NCI-H2196 (cell line): Measurements from ENCODE around the gene GNB1L.
"Not testable (repeated sequence)": the region's sequence is repeated elsewhere in the genome, so short reads cannot be mapped to it uniquely, and the experiment has no call there.

ENCODE experiments used
- DNase-seq: peaks from one replicate; lab custom pipeline; 2025; ENCODE audit not compliant: unreplicated experiment; lab: John Stamatoyannopoulos, UW

The GNB1L gene

DNA sequence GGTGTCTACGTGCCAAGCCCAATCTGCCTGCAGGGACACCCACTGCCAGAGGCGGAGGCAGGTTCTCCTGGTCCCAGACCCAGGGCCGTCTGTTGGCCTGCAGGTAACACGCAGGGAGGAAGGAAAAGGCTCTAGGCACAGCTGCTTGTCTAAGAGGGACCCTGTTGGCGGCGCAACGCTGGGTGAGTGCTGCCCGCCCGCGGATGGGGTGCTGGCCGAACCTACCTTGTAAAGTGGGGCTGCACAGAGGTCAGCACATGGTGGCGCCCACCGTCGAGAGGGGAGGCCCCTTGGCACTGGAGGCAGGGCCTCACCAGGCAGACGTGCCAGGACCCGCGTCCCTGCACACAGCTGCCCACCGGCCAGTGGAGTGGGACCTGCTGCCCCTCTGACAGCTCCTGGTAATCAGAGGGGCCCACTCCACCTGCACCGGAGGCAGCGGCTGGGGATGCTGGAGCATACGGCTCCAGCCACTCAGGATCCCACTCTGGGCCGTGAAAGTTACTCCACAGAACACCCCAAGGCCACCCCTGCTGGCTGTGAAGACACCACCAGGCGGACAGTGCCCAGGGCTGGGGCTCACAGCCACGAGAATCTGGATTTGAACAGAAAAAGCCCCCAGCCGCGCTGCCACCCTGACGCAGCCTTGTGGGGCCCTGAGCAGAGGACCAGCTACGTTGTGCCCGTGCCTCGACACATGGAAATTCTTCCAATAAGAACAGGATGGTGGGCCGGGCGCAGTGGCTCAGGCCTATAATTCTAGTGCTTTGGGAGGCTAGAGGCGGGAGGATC lies 70.1 kb downstream of the GNB1L start:
- no peak for DNase-seq

DNA sequence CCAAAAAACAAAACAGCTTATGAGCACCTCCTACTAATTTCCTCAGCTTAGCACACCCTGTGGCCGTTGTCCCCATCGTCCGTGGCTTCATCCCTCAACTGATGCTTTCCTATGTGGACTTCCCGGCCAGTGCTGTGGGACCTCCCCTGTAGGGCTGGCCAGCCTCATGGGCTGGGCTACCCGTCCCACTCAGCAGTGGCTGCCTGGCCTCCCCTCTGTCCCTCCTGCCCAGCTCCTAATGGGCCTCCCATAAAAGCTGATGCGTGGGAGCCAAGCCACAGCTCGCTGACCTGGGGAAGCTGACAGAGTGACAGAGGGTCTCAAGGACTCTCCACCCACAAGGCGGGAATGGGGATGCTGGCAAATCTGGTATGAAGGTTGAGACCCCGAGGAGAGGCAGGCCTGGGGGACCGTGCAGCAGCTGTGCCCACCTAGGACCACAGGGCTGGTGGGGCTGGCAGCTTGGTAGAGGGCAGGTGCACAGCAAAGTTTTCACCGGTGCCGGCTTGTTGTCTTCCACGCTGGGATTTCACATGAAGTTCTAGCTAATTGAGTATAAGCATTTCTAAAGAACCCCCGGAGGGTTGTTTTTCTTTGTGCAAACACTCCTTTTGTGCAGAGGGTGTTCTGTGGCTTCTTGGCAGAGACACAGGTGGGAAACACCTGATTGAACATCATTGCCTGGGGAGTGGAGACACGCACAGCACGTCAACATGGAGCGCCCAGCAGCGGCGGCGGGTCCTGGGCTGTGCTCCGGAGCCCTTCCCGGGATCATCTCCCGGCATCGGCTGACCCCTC lies 70.9 kb downstream of the GNB1L start:
- DNase-seq: no peak

DNA sequence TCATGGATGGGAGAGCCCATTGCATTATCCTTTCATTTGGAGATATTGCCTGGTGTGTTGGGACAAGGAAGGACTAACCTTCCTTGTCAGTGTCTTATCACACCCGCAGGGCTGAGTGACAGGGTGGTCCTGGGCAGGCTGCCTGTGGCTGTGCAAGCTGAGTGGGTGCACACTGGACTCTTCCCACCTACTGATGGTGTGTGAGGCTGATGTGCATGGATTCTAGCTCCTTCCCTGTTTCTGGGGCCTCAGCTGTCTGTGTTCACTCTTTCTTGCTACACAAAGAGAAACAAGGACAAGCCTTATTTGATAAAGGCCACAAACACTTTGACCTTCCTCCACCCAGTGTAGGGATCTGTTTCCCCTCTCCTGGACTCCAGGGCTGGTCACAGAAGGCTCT lies 72.1 kb downstream of the GNB1L start:
- no peak for DNase-seq

DNA sequence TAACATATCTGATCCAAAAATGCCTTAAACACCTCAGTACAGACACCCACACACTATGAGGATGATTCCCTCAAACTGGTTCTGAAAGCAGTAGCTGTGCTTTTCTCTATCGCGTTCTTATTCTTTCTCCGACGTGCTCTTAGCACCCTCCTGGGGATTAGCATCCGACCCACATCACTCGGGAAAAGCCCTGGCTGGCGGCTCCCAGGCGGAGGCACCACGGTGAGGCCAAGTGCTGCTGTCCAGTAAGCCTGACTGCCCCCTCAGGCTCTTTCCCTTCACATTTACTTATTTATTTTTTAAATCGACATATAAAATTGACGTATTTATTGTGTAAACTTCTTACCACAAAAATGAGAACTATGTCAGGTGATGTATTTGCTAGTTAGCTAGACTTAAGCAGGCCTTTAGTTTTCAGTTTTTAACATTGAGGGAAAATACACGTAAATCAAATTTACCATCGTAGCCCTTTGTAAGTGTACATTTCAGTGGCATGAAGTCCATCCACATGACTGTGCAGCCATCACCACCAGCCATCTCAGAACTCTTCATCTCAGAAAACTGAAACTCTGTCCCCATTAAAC lies 74.9 kb downstream of the GNB1L start:
- no peak for DNase-seq

DNA sequence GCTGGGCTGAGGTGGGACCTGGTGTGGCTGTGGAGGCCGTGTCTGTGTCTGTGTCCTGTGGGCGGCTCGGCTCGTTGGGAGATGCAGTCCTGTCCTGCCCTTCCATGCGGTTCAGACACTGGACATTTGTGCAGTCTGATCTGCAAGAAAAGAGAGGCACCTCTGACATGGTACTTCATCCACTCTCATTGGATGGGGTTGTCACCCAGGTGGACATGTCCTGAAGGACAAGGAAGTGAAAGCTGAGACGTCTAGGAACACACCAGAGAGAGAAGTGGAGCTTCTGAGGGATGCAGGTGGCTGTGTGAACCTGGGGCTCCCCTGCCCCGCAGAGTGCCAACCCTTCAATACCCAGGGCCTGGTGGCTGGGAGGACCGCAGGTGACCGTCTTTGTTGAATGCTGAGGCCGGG lies 75.7 kb downstream of the GNB1L start:
- no peak for DNase-seq

DNA sequence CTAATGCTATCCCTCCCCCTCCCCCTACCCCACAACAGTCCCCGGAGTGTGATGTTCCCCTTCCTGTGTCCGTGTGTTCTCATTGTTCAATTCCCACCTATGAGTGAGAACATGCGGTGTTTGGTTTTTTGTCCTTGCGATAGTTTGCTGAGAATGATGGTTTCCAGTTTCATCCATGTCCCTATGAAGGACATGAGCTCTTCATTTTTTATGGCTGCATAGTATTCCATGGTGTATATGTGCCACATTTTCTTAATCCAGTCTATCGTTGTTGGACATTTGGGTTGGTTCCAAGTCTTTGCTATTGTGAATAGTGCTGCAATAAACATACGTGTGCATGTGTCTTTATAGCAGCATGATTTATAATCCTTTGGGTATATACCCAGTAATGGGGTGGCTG lies 77.5 kb downstream of the GNB1L start:
- DNase-seq: not testable (repeated sequence)

DNA sequence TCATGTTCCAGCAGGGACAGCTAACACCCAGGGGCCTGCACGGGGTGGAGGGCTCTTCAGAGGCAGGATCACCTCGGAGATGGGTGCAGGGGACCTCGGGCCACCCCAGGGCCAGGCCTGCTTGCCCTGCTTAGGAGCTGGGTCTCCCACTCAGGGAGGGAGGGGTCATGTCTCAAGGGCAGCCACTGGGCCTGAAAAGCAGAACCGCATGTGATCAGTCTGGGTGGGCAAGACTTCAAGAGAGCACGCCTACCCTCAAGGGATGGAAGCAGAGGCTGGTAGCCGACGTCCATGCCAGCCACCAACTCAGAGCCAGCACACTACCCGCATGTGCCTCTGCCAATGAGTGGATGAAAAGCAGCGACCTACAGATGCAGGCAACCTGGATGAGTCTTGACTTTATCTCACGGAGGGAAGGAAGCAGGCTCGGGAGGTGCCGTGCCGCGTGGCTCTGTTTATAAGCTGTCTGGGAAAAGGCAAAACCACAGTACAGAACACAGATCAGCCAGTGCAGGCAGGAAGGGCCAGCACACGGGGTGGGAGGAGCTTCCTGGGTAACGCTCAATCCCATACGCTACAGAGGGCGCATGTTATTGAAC lies 78.1 kb downstream of the GNB1L start:
- no peak for DNase-seq

DNA sequence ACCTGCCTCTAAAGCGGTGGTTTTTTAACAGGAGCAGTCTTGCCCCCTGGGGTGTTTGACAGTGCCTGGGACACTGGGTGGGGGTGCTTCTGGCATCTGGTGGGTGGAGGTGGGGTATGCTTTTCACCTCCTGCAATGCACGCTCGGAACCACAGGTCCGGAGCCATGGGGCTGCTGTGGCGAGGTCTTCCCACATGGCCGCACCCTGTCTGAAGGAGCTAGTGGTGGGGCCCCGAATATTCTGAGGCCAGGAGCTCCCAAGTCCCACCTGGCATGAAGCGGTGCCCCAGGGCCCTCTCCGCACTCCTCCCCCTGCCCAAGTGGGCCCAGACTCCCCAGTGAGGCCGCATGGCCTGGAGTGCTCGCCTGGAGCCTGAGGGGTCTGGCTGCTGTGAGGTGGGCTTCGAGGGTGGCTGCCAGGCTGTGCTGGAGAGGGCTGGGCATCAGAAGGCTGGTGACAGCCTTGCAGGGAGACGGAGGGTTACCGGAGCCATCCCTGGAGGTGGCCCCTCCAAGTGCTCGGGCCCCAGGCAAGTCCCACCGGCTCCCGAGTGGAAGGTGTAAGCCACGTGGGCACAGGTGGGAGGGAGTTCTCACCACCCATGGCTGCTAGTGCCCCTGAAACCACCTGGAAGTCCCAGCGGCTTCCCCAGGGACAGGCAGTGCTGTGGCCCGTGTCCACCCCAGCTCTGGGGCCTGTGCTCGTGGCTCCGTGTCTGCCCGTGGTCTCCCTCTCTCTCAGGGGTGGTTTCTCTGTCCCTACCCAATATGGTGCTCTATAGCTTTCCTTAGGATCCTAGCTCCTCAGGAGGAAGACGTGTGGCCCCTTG lies 79.0 kb downstream of the GNB1L start:
- DNase-seq: no peak

DNA sequence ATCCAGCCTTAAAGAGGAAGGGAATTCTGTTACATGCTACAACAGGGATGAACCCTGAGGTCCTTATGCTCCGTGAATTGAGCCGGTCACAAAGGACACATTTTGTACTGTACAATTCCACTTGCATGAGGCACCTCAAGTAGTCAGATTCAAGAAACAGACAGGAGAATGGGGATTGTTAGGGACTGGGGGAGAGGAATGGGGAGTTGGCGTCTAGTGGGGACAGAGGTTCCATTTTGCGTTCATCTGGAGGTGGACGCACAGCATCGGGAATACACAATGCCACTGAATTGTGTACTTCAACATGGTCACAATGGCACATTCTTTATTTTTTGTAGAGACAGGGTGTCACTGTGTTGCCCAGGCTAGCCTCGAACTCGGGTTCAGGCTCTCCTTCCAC lies 80.0 kb downstream of the GNB1L start:
- DNase-seq: no peak

DNA sequence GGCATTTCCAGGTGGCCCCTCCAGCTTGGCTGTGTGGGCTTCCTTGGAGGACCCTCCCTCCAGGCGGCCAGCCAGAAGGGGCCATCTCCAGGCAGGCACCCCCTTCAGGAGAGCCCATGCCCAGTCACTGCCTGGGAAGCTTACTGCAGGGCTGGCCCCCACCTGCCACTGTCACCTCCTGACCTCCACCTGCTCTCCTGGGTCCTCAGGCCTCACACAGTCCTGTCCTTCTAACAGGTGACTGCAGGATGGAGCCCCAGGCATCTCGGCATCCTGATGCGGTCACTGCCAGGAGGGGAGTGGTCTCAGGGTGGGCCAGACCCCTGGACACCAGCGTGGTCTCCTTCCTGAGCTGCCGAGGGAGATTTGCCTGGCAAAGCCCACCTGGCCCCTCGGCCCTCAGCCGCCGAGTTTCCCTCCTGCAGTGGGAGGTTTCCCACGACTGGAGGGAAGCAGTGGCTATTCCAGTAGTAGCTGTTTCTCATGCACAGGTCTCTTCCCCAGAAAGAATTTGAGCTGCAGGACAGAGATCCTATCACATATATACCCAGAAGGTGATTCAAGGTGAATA lies 81.1 kb downstream of the GNB1L start:
- DNase-seq: no peak

DNA sequence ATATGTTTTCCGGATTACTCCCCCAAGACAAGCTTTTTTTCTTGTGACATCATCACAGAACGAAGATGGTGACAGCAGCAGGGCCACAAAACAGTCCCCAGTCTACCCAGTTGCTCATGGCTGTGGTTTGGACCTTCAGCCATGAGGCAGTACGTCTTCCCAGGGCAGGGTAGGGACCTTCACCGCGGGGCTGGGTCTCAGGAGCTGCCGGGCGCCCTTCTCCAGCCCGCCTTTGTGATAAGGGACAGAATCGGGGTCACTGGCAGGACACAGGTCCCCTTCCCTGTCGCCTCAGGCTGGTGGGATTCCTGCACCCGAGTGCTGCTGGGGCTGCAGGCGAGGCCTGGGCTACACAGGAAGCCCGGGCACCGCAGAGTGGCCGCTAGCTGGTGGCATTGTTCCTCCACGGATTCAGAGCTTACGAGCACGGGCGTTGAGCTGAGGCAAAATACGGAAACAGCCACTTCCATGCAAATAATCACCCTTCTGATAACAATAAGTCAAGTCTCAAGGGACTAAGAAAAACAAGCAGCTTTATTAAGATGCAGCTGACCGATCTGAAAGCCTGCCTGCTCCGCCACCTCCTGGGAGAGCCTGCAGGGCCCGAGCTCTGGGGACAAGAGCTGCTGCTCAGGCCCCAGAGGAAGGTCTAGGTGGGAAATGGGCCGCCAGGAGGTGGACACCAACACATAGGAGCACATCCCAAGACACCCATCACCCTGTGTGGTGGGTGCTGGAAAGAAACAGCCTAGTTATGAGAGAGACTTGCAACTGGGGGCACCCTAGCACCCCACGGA lies 81.8 kb downstream of the GNB1L start:
- no peak for DNase-seq

DNA sequence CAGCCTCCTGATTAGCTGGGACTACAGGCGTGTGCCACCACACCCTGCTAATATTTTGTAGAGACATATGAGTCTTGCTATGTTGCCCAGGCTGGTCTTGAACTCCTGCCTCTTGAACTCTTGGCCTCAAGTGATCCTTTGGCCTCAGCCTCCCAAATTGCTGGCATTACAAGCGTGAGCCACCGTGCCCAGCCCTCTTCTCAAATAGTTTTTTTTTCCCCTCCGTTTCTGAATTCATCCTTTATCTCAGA lies 82.3 kb downstream of the GNB1L start:
- no peak for DNase-seq

DNA sequence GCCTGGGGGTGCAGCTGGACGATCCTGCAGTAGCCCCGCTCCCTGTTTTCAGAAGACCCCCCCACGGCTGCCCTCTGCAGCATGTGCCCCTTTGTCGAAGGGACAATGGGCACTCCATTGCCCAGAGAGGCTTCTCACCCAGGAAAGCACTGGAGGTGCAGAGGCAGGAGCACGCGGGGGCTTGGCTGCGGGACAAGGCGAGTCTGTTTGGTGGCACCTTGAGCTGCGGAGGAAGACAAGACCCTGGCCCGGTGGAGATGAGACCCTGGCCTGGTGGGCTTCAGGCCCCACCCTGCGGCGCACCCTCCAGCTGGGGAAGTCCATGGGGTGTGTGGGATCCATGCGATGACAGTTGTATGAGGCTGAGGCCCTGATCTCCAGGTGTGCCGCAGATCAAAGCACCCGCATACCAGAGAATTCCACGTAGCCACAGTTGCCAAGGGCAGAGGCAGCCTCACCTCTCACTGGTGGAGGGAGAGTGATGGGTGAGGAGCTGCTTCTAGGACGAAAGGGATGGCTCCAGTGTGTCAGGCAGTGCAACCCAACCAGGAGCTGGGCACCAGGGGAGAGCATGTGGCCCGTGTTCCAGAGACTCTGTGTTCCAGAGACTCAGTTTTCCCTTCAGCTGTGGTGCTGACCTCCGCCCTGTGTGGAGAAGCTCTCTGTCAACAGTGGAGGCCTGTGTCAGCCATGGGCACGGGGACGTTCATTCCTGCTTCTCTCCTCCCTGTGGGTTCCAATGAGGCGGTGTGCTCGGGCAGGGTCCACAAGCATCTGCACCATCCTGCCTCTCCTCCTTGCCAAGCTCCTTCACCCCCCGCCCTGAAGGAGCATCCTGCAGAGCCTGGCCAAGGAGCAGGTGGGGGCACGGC lies 84.1 kb downstream of the GNB1L start:
- no peak for DNase-seq

DNA sequence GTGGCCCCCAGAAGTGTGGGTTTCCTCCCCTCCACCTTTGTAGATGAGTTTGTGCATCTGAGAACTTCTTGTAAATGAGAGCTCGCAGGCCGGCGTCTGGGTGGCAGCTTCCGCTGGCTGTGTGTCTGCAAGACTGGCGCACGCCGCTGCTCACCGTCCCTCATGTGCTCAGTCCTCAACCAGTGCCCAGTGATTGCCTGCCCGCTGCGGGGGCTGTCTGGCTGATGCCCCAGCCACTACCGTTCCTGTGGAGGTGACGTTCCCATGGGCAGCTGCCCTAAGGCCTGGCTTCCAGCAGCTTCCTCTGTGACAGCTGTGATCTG lies 85.3 kb downstream of the GNB1L start:
- no peak for DNase-seq

DNA sequence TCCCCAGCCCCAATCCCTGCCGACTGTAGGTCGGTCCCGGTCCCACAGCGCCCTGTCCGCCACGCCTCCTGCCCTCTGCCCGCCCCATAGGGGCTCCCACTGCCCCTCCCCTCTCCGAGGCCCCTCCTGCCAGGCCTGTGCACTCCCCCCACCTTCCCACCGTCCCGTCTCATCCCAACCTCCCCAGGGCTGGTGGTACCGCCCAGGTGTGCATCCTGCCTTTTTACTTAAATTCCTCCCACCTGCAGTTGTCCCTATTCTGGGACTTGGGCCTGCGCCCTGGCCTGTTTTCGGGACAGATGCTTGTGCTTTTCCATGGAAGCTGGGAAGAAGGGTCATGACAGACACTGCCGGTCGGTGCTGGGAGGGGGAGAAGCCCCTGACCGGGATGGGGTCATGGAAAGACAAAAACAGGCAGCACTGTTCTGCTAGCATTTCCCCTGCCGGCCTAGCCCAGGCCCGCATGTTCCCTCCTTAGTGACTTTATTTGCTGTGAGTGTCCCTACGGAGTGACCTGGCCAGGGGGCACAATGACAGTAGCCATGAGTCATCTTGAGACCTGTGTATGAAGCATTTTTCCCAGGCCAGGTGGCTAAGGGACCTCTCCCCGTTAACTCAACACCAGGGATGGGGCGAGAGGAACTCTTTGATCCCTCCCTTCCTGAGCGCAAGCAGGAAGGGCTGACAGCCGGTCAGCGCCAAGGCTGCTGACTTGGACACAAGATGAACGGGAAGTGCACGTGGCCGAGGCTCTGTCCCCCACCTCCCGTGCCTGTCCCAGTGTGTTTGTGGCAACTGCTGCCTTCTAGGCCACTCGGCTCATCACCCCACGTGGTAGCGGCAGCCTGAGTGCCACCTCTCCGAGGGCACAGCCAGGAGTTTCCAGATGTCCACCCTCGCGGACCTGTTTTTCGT lies 87.0 kb downstream of the GNB1L start:
- no peak for DNase-seq

DNA sequence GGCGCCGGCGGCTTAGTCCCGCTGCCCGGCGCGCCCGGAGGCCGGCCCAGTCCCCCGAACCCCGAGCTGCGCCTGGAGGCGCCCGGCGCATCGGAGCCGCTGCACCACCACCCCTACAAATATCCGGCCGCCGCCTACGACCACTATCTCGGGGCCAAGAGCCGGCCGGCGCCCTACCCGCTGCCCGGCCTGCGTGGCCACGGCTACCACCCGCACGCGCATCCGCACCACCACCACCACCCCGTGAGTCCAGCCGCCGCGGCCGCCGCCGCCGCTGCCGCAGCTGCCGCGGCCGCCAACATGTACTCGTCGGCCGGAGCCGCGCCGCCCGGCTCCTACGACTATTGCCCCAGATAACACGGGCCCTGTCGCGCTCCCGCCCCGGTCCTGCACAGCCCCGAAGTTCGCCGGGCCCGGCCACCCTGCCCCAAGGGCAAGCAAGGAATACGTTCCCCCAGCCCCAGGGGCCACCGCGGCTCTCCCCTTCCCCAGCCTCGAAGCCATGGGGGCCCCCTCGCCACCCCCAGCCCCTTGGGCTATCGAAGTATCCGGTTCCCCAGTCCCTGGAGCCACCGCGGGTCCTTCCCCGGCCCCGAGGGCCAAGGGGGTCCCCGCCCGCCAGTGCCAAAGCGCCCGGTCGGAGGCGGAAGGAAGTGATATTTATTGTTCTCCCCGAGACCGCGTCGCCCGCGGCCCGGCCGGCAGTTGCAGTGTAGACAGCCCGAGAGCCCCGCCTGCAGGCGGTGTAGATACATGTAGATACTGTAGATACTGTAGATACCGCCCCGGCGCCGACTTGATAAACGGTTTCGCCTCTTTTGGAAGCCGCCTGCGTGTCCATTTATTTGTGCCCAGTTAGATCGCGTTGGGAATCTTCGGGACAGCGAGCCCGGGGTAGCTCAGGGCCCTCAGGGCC lies 87.9 kb downstream of the GNB1L start:
- DNase-seq: no peak

DNA sequence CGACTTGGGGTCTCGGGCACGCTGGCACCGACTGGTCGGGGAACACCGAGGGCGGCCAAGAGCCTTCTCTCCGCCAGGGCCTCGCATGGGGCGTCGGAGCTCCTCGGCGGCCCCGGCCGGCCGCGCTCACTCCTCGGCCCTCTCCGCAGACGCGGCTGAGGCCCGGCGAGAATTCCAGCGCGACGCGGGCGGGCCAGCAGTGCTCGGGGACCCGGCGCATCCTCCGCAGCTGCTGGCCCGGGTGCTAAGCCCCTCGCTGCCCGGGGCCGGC lies 88.5 kb downstream of the GNB1L start:
- no peak for DNase-seq
